ENCODE data around the gene SLC25A11.
"Not testable (repeated sequence)": the region's sequence is repeated elsewhere in the genome, so short reads cannot be mapped to it uniquely, and the experiment has no call there.

SLC25A11 gene

DNA sequence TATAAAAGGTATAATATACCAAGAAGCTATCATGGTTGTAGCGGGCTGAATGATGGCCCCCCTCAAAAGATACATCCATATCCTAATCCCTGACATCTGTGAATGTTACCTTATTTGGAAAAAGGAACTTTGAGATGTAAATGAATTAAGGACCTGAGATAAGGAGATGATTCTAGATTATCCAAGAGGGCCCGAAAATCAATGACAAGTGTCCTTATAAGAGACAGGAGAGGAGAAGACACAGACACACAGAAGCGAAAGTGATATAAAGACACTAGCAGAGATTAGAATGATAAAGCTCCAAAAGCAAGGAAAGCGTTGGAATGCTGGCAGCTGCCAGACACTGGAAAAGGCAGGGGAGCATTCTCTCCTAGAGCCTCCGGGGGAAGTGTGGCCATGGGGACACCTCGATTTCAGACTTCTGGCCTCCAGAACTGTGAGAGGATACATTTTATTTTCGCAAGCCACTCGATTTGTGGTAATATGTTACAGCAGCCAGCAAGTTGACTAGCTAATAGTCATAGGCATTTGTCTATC lies 20.3 kb downstream of the SLC25A11 start:
- peak; percentile 41 for DNase-seq (ENCODE audit: low spot score)

DNA sequence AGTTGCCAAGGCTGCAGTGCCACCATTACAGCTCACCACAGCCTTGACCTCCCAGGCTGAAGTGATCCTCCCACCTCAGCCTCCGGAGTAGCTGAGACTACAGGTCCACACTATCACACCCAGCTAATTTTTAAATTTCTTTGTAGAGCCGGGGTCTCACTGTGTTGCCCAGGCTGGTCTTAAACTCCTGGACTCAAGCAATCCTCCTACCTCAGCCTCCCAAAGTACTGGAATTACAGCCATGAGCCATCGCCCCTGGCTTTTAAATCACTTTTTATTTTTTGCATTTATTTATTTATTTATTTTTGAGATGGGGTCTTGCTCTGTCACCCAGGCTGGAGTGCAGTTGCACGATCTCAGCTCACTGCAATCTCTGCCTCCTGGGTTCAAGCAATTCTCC lies 25.3 kb downstream of the SLC25A11 start:
- not testable (repeated sequence) for DNase-seq (ENCODE audit: low spot score)

DNA sequence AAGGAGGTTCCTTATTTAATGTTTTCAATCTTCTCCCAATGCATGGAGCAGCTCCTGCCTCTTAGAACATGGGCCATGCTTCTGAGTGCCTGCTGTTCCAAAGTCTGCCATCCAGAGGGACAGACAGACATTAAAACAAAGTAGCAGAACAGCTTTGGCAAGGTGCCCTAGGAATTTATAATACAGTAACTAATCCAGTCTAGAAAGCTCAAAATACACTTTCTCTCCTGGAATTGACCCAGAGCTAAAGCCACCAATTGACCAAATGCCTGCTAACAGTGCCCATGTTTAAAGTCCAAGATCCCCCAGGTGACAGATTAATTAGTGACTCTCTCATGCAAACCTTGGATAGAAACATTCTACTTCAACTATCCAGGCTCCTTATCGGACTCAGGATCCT lies 25.9 kb downstream of the SLC25A11 start:
- no peak for DNase-seq (ENCODE audit: low spot score)

DNA sequence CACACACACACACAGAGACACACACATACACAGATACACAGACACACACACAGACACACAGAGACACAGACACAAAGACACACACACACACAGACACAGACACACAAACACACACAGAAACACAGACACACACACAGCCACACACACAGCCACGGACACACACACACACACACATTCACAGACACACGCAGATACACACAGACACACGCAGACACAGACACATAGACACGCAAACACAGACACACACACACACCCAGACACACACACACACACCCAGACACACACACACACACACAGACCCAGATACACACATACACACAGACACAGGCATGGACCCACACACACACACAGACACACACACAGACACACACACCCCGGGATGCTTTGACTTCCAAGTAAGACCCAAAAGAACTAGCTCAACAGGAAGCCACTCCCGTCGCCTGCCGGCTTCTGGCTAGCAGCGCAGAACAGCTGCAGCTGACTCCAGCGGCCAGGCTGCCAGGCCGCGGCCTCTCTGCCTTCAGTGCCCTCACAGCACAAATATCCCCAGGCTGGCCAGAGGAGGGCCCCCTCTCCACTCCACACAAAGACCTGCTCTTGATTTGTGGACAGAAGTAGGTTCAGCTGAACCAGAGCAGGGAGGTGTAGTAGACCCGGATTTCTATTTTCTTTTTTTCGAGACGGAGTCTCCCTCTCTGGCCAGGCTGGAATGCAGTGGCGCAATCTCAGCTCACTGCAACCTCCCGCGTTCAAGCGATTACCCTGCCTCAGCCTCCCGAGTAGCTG lies 30.9 kb downstream of the SLC25A11 start:
- DNase-seq (ENCODE audit: low spot score): peak; percentile 95

DNA sequence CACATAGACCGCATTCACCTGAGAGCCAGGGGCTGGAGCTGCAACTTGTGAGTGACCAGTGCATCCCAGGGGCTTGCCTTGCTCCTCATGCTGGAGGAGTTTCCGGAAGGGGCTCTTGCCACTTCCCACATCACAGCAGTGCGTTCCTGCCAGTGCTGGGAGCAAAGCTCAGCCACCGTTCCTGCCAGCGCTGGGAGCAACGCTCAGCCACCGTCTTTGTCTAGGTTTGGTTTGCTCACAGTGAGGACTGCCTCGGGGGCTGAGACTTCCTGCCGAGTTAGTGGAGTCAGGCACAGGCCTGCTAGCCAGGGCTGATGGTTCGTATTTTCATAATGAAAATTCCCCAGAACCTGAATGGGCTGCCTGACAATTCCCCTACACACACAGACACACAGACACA lies 31.5 kb downstream of the SLC25A11 start:
- DNase-seq (ENCODE audit: low spot score): peak; percentile 78

DNA sequence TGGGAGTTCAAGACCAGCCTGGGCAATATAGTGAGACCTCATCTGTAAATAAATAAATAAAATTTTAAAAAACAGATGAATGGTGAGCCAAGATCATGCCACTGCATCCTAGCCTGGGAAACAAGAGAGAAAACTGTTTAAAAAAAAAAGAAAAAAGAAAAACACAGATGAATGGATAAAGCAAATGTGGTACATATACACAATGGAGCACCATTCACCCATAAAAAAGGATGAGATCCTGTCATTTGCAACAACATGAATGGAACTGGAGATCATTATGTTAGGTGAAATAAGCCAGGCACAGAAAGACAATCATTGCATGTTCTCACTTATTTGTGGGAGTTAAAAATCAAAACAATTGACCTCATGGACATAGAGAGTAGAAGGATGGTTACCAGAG lies 33.2 kb downstream of the SLC25A11 start:
- DNase-seq (ENCODE audit: low spot score): not testable (repeated sequence)

DNA sequence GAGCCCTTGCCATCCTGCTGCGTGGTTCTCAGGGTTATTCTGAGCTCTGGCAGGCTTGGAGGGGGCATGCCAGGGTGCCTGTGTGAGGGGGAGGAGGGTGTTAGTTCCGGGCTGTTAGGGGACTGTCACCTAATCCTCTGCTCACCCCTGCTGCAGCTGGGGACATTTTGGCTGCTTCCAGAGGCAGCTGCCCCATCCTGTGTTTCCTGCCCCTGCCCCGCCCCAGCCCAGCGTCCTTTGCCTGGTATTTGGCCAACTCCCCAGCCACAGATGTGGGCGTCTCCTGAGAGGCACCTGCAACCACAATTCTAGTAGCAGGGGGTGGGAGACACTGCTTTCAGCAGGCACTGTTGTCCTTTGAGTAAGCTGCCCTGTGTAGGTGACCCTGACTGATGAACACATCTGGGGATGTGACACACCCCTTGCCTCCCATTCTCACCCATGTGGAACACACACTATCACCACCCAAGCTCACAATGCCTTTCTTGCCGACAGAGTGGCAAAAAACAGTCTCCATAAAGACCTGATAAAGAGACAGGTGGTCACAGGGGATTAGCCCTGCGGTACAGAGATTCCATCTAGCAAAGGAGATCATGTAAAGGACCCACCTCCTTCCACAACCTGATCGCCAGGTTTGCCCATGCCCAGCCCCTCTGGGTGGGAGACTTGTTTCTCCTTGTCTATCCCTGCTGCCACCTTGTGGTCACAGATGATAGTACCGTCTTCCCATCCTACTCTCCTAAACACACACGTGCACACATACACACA lies 36.6 kb downstream of the SLC25A11 start, which contains the start of gene CHRNE:
Gene CHRNE, minus strand, starts transcription at position 48 of the 768 bp plus-strand sequence. Its CDS starts 35 bp downstream, at position 13.
- DNase-seq (ENCODE audit: low spot score): peak; percentile 84

DNA sequence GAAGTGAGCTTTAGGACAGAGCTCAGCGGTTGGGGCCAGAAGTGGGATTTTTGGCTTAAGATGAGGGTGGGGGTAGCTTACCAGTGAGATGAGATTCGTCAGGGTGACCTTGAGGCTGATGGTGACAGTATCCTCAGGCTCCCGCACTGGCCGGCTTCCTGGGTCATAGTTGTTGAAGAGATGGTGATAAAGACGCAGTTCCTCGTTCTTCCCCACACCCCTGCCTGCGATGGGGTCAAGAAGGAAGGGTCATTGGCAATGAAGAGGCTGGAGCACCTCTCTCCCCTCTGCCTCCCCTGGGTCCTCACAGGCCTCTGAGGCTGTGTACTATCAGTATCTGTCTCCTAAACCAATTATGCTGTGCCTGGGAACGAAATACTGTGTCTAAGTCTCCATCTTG lies 37.3 kb downstream of the SLC25A11 start:
- DNase-seq (ENCODE audit: low spot score): peak; percentile 49

DNA sequence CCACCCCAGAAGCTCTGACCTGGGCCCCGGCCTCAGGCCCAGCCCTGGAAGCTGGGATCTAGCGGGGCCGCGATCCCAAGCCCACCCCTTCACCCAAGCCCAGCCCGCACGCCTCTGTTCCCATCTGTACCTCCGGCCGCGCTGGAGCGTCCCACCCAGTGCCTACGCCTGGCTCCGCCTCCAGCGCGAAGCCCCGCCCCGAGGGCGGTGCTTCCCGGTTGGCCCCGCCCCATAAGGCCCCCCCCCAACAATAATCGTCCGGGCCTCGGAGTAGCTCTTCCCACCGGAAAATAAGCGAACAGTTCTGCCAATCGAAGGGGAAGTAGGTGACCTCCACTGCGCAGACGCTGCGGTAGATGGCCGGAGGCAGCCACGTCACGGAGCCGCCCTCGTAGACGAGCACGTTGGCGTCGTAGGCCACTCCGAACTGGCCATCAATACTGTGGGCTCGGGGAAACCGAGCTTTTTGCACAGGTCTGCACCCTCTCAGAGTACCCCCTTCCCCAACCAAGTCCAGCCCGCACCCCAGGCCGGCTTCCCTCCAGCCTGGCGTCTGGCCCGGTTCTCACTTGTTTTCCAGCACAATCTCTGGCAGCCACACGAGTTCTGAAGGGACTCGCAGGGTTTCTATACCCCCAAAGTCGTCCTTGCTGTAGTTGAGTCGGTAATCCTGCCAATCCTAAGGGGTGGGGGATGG lies 38.0 kb downstream of the SLC25A11 start:
- peak; percentile 50 for DNase-seq (ENCODE audit: low spot score)

DNA sequence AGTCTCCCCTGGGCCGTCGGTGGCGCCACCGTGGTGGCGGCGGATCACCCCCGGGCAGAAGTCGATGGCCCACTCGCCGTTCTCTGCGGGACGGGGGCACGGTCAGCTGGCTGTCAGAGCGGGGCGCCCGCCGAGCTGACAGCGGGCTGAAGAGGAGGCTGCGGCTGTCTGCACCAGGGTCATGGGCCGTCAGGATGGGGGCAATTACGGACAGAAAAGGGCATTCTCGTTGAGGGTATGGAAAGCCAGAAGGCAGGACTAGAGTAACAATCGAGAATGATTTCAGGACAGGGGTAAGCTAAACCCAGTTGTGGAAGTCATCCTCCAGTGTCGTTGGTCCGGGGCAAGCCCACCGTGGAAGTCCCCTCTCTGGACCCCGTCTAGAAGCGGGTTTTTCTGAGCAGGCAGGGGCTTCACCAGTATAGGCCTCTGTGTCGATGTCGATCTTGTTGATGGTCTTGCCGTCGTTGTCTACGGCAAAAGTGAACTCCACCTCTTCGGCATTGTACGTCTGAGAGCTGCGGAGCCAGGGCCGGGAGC lies 38.7 kb downstream of the SLC25A11 start:
- peak; percentile 52 for DNase-seq (ENCODE audit: low spot score)

DNA sequence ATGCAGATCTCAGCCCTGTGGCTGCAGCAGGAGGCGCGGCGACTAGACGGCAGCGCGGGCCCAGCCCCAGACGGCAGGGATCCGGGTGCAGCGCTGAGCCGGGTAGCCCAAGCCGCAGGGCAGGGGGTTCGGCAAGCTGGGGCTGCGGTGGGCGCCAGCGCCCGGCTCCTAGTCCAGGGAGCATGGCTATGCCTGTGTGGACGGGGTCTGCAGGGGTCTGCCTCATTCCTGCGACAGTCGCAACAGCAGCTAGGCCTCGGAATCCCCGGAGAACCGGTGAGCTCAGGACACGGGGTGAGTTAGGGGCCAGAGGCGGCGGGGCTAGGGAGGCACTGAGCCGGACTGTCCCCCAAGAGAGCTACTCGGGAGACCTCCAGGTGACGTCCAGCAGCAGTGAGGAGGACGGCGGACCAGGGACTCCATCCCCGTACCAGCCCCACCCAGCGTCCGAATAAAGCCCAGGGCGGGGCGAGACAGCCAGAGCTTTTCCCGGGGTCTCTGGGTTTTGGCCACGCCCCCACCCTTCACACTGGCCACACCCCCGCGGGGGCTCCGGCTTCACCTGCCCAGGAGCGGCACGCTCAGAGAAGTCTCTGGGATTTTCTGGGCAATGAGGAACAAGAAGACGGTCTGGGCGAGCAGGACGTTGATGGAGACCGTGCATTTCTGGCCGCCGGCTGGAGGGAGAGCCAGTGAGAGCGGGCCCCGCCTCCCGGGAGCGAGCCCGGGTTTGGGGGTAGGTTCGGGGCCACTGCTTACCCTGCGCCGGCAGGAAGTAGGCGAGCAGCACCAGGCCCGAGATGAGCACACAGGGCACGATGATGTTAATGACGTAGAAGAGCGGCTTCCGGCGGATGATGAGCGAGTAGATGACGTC lies 39.4 kb downstream of the SLC25A11 start:
- peak; percentile 88 for DNase-seq (ENCODE audit: low spot score)

DNA sequence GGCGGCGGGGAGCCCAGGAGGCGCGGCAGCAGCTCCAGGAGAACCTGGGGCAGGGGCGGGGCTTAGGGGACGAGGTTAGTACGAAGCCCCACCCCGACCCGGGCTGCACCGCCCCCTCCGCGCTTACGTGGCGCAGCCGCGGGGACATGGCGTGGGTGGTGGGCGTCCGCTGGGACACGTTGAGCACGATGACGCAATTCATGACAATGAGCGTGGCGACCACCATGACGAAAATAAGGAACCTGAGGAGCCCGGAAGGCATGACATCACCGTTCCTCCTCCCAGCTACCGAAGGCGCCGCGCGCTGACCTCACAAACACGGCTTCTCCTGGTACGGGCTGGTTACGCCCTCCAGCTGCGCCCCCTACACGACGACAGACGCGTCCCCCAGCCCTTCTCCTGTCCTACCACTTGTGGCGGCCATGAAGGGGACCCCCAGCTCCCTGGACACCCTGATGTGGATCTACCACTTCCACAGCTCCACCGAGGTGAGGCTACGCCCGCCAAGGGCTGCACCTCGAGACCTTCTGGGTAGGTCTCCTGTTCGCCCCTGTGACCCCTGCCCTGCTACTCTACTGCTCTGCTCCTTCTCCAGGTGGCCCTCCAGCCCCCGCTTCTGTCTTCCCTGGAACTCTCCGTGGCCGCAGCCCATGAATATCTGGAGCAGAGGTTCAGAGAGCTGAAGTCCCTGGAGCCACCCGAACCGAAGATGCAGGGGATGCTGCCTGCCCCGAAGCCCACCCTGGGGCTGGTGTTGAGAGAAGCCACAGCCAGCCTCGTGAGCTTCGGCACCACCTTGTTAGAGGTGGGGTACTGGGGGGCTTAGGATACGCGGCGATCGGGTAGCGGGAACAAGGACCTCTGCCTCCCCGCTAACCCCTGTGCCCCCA lies 40.3 kb downstream of the SLC25A11 start, which contains the start of gene C17orf107:
Gene C17orf107, plus strand, starts transcription at position 196 of the 890 bp plus-strand sequence. Its CDS starts 227 bp downstream, at position 423.
- peak; percentile 80 for DNase-seq (ENCODE audit: low spot score)

DNA sequence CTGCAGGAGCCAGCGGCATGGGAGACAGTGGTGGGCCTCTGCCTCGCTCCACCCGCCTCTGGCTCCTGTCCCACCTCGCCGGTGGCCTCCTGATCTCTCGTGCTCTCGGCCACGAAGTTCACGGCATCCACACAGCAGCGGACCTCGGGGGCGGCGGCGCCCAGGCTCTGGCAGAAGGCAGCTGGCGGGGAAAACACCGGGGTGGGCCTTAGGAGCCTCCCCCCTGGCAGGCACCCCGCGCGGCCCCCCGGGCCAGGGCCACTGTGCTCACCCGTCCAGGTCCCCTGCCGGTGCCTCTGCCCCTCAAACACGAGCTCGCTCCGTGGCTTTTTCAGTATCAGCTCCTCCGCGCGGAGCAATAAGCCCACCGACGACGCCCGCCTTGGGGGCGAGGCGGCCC lies 40.9 kb downstream of the SLC25A11 start:
- DNase-seq (ENCODE audit: low spot score): peak; percentile 59

DNA sequence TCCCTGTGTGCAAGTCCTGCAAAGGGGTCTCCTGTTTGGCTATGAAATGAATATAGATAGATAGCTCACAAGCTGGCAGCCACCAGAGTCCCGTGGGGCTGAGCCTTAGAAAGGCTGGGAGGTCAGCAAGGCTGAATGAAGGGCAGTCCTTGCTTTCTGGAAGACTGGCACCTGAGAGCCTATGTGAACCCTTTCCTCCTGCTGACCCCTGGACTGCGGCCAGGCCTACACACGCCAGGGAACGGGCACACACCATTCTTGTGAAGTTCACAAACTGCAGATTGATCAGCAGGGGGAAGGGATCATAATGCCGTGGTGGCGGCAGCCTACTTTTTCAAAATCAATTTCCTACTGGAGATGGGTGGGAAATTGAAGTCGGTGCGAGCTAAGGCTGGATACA lies 41.5 kb downstream of the SLC25A11 start:
- DNase-seq (ENCODE audit: low spot score): peak; percentile 45

DNA sequence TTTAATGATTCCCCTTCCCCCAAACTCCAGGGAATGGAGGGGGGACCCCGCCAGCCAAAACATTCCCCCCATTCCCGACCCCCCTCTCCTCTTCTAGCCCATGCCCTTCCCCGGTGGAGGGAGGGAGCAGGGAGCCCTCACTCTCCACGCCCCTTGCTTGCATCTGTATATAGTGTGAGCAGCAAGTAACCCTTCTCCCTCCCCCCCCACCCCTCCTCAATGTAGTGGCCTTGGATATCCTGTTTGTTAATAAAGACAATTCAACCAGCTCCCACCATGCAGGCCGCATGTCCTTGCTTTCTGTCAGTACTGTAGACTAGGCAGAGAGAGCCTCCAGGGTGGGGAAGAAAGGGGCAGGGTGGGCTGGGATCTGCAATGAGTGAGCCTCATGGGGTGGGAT lies 42.1 kb downstream of the SLC25A11 start:
- no peak for DNase-seq (ENCODE audit: low spot score)

DNA sequence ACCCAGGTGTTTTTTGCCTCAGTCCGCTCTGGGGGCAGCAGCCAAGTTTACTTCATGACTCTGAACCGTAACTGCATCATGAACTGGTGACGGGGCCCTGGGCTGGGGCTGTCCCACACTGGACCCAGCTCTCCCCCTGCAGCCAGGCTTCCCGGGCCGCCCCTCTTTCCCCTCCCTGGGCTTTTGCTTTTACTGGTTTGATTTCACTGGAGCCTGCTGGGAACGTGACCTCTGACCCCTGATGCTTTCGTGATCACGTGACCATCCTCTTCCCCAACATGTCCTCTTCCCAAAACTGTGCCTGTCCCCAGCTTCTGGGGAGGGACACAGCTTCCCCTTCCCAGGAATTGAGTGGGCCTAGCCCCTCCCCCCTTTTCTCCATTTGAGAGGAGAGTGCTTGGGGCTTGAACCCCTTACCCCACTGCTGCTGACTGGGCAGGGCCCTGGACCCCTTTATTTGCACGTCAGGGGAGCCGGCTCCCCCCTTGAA lies 42.6 kb downstream of the SLC25A11 start:
- no peak for DNase-seq (ENCODE audit: low spot score)

DNA sequence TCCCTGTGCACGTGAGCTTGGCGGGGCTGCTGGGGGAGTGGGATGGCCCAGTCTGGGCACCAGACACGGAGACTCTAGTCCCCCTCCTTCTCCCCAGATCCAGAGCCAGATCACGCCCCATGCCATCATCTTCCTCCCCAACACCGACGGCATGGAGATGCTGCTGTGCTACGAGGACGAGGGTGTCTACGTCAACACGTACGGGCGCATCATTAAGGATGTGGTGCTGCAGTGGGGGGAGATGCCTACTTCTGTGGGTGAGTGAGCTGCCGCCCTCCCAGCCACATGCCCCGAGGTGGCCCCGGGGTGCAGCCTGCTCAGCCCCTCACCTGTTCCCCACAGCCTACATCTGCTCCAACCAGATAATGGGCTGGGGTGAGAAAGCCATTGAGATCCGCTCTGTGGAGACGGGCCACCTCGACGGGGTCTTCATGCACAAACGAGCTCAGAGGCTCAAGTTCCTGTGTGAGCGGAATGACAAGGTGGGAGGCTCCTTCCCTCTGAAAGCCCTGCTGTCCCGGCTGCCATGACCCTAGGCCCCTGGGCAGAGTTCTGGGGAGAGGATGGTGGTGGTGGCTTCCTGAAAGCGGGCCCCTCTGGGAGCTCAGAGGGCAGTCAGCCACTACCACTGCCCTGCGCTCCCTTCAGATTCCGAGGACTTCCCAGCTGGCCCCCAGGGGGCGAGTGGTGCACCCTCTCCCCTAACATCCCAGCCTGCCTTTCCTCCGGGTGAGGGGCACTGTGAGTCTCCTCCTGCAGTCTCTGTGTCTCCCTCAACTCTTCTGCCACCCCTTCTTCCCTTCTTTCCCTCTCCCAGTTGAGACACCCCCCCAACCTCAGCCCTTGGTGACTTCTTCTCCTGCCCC lies 43.3 kb downstream of the SLC25A11 start:
- no peak for DNase-seq (ENCODE audit: low spot score)

DNA sequence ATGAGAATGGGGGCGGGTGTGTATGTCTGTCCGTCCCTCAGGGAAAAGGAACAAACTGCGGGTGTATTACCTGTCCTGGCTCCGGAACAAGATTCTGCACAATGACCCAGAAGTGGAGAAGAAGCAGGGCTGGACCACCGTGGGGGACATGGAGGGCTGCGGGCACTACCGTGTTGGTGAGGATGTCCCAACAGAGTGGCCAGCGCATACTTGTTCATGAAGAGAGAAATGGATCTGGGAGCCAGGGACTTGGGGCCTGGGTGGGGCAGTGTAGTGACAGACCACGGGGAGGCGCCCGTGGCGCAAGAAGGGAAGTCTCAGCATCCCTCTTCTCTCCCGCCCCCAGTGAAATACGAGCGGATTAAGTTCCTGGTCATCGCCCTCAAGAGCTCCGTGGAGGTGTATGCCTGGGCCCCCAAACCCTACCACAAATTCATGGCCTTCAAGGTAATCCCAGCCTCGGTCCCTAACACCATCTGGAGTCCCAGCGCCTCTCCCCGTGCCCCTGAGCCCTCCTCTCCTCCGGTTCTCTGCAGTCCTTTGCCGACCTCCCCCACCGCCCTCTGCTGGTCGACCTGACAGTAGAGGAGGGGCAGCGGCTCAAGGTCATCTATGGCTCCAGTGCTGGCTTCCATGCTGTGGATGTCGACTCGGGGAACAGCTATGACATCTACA lies 44.1 kb downstream of the SLC25A11 start:
- no peak for DNase-seq (ENCODE audit: low spot score)

Data from ecto neural progenitor cell (in vitro differentiated cells).